AG09309 (cell line): Measurements from ENCODE around the gene GCHFR.

Experiments used
- DNase-seq: peaks from one replicate; pipeline ENCODE4 v3.0.0-alpha.2; 2010; ENCODE audit warnings: low read depth
- H3K4me3 ChIP-seq: 2 replicates; pipeline ENCODE4 v1.5.1; 2011; ENCODE audit warnings: mild to moderate bottlenecking, low read depth, low read length, moderate library complexity; ENCODE audit not compliant: control insufficient read depth
- TF ChIP-seq, protein P1 (sequence below): IDR thresholded peaks from 2 replicates; pipeline ENCODE4 v1.5.1; 2011; ENCODE audit warnings: mild to moderate bottlenecking, low read depth, low read length, inconsistent platforms; ENCODE audit not compliant: insufficient read depth, control insufficient read depth; ENCODE audit errors: missing control alignments

The GCHFR gene

DNA sequence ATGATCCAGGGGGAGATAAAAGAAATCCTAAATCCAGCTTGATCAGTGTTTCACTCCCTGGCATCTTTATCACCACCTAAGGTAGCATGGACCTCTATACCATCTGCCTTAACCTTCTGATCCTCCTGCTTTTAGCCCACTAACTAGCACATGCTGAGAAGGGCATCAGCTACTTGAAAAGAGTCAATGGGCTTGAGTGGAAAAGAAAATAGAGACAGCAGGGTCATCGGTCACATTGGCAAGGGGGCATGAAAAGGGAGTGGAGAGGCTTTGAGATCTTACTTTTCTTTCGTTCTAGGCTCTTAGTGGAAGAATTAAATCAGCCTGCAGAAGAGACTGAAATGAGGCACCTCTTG lies 42.8 kb downstream of the GCHFR start:
- peak overlapping the region; percentile 72 for H3K4me3 ChIP-seq
- DNase-seq, result no peak
- TF ChIP-seq, protein P1, sequence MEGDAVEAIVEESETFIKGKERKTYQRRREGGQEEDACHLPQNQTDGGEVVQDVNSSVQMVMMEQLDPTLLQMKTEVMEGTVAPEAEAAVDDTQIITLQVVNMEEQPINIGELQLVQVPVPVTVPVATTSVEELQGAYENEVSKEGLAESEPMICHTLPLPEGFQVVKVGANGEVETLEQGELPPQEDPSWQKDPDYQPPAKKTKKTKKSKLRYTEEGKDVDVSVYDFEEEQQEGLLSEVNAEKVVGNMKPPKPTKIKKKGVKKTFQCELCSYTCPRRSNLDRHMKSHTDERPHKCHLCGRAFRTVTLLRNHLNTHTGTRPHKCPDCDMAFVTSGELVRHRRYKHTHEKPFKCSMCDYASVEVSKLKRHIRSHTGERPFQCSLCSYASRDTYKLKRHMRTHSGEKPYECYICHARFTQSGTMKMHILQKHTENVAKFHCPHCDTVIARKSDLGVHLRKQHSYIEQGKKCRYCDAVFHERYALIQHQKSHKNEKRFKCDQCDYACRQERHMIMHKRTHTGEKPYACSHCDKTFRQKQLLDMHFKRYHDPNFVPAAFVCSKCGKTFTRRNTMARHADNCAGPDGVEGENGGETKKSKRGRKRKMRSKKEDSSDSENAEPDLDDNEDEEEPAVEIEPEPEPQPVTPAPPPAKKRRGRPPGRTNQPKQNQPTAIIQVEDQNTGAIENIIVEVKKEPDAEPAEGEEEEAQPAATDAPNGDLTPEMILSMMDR, result no peak

DNA sequence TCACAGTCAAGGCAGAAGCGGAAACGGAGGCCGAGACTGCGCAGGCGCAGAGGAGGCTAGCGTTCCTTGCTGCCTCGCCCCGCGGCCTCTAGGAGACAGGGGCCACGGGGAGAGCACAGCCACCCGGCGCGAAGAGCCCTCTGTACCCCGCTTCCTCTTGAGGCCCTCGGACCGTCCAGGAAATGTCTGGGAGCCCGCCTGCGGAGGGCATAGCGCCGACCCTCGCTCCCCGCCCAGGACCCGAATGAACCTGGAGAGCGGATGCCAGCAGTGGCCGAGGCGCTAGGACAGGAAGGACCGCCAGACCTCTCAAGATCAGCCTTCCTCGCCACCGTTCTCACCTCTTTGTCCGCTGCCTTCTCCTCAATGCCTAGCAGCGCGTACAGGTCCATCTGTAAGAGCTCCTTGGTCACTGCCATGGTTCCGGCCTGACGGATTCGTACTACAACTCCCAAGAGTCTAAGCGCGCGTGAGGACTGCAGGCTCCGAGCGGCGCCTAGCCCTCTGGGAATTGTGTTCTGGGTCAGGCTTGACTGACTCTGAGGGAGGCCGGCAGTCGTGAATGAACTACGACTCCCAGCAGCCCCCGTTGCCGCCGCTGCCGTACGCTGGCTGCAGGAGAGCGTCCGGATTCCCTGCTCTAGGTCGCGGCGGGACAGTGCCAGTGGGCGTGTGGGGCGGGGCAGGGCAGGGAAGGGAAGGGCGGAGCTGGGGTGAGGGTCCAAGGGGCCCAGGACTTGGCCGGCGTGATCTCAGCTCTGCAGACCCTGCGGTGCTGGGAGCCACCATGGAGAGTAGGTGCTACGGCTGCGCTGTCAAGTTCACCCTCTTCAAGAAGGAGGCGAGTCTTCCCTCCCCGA lies 43.4 kb downstream of the GCHFR start, which contains the start of the genes DNAJC17 and ZFYVE19:
TSS of gene DNAJC17 (minus strand) at position 446 of the 860 bp plus-strand sequence. CDS start at position 419, 27 bp downstream.
TSS of gene ZFYVE19 (plus strand) at position 62 of the 860 bp plus-strand sequence. CDS start at position 563, 501 bp downstream.
- peak within 1 kb of the TSS; percentile 72 for H3K4me3 ChIP-seq
- TF ChIP-seq, protein P1, result no peak
- peak; percentile 90 for DNase-seq

DNA sequence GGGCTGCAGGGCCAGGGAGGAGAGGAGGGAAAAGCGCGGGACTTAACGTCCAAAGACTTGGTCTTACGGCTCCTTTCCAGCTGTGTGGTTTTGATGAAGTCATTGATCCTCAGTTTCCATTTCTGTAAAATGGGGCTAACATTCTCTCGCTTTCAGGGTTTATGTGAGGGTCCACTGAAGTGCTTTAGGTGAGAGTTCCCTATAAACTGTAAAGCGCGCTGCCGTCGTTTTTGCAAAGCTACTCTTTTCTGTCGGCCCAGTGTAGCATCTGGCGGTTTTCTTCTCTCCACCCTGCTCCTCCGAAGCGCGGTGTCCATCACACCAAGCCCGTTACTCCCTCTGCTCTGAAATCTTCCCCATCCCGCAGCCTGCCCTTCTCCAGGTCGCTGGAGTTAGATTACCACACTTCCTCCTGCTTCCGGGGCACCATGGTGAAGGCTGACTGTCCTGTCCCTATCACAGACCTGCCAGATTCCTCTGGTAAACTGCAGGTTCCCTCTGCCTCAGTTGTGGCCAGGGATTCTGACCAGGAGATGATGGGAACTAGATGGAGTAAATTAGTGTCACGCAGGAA lies 44.1 kb downstream of the GCHFR start:
- peak overlapping the region; percentile 72 for H3K4me3 ChIP-seq
- TF ChIP-seq, protein P1, result no peak
- DNase-seq, result no peak

DNA sequence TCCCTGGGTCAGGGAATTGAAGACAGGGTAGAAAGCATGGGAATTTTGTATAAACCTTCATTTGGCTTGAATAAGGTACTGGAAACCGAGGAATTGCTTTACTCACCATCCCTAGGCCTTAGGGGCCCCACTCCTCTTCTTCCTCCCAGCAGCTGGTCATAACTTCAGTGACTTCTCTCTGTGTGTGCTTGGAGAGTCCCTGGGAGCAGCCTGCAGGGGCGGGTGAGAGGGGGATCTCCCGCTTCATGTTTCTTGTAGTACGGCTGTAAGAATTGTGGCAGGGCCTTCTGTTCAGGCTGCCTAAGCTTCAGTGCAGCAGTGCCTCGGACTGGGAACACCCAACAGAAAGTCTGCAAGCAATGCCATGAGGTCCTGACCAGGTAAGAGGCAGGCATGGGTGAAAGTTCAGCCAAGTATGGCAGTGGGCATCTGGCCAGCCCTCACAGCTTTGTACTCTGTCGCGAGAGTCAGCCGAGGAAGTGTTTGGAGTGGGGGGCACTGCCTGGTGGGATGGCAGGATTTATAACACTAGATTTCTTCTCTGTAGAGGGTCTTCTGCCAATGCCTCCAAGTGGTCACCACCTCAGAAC lies 45.1 kb downstream of the GCHFR start:
- no peak overlapping the region for H3K4me3 ChIP-seq
- TF ChIP-seq, protein P1, result no peak
- no peak for DNase-seq

DNA sequence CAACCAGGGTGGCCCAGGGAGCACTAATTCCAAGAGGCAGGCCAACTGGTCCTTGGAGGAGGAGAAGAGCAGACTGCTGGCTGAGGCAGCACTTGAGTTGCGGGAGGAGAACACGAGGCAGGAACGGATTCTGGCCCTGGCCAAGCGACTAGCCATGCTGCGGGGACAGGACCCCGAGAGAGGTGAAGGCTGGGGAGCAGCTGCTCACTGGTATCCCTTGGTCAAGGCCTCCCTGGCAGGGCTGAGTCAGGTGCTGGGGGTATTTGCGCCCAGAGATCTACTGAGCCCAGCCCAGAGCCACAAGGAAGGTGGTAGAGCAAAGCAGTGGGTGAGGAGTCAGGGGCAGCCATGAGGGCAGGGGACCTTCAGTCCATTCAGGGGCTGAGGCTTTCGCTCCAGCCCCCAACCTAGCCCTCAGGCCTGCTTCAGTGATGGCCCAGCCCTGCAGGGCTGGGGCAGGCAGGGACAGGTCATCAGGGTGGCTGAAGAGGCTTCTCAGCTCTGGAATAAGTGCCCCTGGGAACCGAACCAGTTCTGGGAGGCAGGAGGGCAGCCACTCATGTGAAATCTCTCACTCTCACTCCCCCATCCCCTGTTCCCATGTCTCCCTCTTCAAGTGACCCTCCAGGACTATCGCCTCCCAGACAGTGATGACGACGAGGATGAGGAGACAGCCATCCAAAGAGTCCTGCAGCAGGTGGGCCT lies 49.0 kb downstream of the GCHFR start:
- no peak for DNase-seq
- TF ChIP-seq, protein P1, result no peak
- no peak overlapping the region for H3K4me3 ChIP-seq

DNA sequence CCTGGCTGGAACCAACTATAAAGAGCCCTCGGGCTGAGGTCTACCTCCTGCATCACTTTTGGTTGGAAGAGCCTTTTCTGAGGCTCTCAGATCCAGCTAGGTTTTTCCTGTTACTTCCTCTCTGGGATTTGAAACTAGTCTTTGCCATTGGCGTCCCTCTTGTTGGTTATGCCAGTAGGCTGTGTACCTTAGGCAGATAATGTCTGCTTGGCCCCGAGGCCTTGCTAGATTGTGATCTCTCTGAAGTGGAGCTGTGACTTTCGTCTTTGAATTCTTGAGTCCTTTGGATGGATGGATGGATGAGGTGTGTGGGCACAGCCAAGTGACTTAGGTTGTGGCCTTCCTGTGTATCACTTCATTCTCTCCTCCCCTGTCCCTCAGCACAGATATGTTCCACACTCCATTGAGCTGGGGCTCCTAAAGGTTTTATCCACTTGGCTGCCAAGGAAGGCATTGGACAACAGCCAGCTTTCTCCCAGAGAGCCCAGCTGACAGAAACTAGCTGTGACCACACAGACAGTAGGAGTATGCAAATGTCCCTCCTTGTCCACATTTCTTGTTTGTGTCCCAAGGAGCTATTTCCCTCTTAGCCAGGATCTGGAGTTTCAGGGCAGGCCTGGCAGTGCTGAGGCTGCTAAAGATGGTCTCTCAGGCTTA lies 51.3 kb downstream of the GCHFR start:
- DNase-seq, result no peak
- no peak overlapping the region for H3K4me3 ChIP-seq
- TF ChIP-seq, protein P1, result no peak
